Kidney (tissue), 22 donors: ENCODE results near the gene LDB1. TPM values are rescaled to one million over a fixed set of nuclear protein-coding genes. Genes with fewer than 3 reads are reported as not detected.

Source experiments
- DNase-seq, 5 donors: peaks; one replicate each; pipeline ENCODE4 v3.0.0-alpha.2; 2013 to 2020
- FAIRE-seq: peaks from 2 replicates; lab custom pipeline; 2012; peaks lifted over from hg19 to GRCh38; lab: Jason Lieb, UNC
- H3K27ac ChIP-seq, 2 donors: one replicate each; pipeline ENCODE4 v1.7.0; 2013; ENCODE audit warnings: low read depth in 2 of 2, low read length in 2 of 2, inconsistent platforms in 1 of 2
- H3K27me3 ChIP-seq: one replicate; pipeline ENCODE4 v1.7.1; 2013; ENCODE audit warnings: low read length, inconsistent platforms; ENCODE audit not compliant: control insufficient read depth, insufficient read depth
- H3K36me3 ChIP-seq, 3 donors: one replicate each; pipeline versions ENCODE4 v1.7.0 to v1.7.1; 2013; ENCODE audit warnings: low read length in 3 of 3, control low read depth in 1 of 3, inconsistent platforms in 1 of 3; ENCODE audit not compliant: insufficient read depth in 3 of 3, control insufficient read depth in 2 of 3
- H3K4me1 ChIP-seq, 3 donors: one replicate each; pipeline versions ENCODE4 v1.7.0 to v1.7.1; 2013; ENCODE audit warnings: low read length in 3 of 3, inconsistent platforms in 1 of 3, low read depth in 1 of 3; ENCODE audit not compliant: control insufficient read depth in 2 of 3, insufficient read depth in 2 of 3
- H3K4me3 ChIP-seq, 3 donors: one replicate each; pipeline versions ENCODE4 v1.7.0 to v1.8.1; 2013; ENCODE audit warnings: low read length in 3 of 3, control low read depth in 1 of 3, inconsistent platforms in 1 of 3
- H3K9ac ChIP-seq, 3 donors: one replicate each; pipeline versions ENCODE4 v1.7.0 to v1.7.1; 2013; ENCODE audit warnings: low read length in 3 of 3, control low read depth in 1 of 3, inconsistent platforms in 1 of 3
- H3K9me3 ChIP-seq, 3 donors: one replicate each; pipeline versions ENCODE4 v1.7.0 to v1.7.1; 2013; ENCODE audit warnings: low read length in 3 of 3, control low read depth in 1 of 3, inconsistent platforms in 1 of 3; ENCODE audit not compliant: control insufficient read depth in 2 of 3, insufficient read depth in 1 of 3
- intact Hi-C: fragments of 100-400 bp; cut with DNase I; formaldehyde crosslinking; loops from one replicate; pipeline ENCODE4 v1.11.1; 2022
- long read RNA-seq, 10 donors: library from polyadenylated mRNA in 1 of 10; unstranded in 1 of 10; transcript quantifications; one replicate each; pipeline ENCODE4 v2.0.0 and lab custom pipeline, GENCODE V29; 2021 to 2026
- polyA plus RNA-seq: library from polyadenylated mRNA; stranded (reverse); fragments of 350-450 nt; fragmentation: Illumina TruSeq; extraction: RNeasy Lipid Tissue Mini Kit (QIAGEN cat#74804); gene quantifications from one replicate; pipeline ENCODE4 v1.2.3, GENCODE V29; 2014; ENCODE audit warnings: low read depth, low replicate concordance; ENCODE audit not compliant: insufficient read depth
- total RNA-seq: library from RNA; stranded (reverse); fragmentation: NEBNext Ultra II Directional; extraction: Animal tissue kit (Norgen Biotek cat#: 25700); gene quantifications from one replicate; pipeline ENCODE4 v1.2.1, GENCODE V29; 2021
- TF ChIP-seq, protein P1 (sequence below): IDR thresholded peaks from 3 replicates; pipeline ENCODE4 v1.5.1; 2012; ENCODE audit warnings: mild to moderate bottlenecking, moderate library complexity, borderline replicate concordance; ENCODE audit not compliant: insufficient read depth; ENCODE audit errors: extremely low read depth
- donor health status: control.
- donor health status: control.
- donor health status: control.
- donor health status: control.
- donor health status: control.
- donor health status: DM: yes; HTN: yes; CAD: no.
- donor health status: Normal renal cell carcinoma (clear cell type).

The LDB1 gene, protein sequence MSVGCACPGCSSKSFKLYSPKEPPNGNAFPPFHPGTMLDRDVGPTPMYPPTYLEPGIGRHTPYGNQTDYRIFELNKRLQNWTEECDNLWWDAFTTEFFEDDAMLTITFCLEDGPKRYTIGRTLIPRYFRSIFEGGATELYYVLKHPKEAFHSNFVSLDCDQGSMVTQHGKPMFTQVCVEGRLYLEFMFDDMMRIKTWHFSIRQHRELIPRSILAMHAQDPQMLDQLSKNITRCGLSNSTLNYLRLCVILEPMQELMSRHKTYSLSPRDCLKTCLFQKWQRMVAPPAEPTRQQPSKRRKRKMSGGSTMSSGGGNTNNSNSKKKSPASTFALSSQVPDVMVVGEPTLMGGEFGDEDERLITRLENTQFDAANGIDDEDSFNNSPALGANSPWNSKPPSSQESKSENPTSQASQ
- total RNA-seq (56.1 TPM), polyA plus RNA-seq (27.9 TPM)
- long read RNA-seq, donor 1, partial matches to known transcripts: 36 of 40 reads
- long read RNA-seq, donor 1, other reads (novel, unspliced or antisense): 0 of 40 reads
- long read RNA-seq, donor 2, transcript LDB1-202 (11 exons, 2,089 nt): major isoform, 5 of 44 reads
- long read RNA-seq, donor 2, partial matches to known transcripts: 30 of 44 reads
- long read RNA-seq, donor 2, other reads (novel, unspliced or antisense): 0 of 44 reads
- long read RNA-seq, donor 3, partial matches to known transcripts: 50 of 57 reads
- long read RNA-seq, donor 3, other reads (novel, unspliced or antisense): 0 of 57 reads
- long read RNA-seq, donor 4, transcript LDB1-201 (11 exons, 2,285 nt): major isoform, 5 of 23 reads
- long read RNA-seq, donor 4, transcript LDB1-202 (11 exons, 2,089 nt): major isoform, 5 of 23 reads
- long read RNA-seq, donor 4, partial matches to known transcripts: 10 of 23 reads
- long read RNA-seq, donor 4, other reads (novel, unspliced or antisense): 0 of 23 reads
- long read RNA-seq, donor 5: 0 reads
- long read RNA-seq, donor 6, partial matches to known transcripts: 0 of 2 reads
- long read RNA-seq, donor 6, other reads (novel, unspliced or antisense): 0 of 2 reads
- long read RNA-seq, donor 7, partial matches to known transcripts: 24 of 53 reads
- long read RNA-seq, donor 7, other reads (novel, unspliced or antisense): 25 of 53 reads
- long read RNA-seq, donor 8, partial matches to known transcripts: 33 of 37 reads
- long read RNA-seq, donor 8, other reads (novel, unspliced or antisense): 0 of 37 reads
- long read RNA-seq, donor 9, partial matches to known transcripts: 10 of 15 reads
- long read RNA-seq, donor 9, other reads (novel, unspliced or antisense): 0 of 15 reads
- long read RNA-seq, donor 10, transcript LDB1-202 (11 exons, 2,089 nt): major isoform, 5 of 50 reads
- long read RNA-seq, donor 10, partial matches to known transcripts: 41 of 50 reads
- long read RNA-seq, donor 10, other reads (novel, unspliced or antisense): 0 of 50 reads

DNA sequence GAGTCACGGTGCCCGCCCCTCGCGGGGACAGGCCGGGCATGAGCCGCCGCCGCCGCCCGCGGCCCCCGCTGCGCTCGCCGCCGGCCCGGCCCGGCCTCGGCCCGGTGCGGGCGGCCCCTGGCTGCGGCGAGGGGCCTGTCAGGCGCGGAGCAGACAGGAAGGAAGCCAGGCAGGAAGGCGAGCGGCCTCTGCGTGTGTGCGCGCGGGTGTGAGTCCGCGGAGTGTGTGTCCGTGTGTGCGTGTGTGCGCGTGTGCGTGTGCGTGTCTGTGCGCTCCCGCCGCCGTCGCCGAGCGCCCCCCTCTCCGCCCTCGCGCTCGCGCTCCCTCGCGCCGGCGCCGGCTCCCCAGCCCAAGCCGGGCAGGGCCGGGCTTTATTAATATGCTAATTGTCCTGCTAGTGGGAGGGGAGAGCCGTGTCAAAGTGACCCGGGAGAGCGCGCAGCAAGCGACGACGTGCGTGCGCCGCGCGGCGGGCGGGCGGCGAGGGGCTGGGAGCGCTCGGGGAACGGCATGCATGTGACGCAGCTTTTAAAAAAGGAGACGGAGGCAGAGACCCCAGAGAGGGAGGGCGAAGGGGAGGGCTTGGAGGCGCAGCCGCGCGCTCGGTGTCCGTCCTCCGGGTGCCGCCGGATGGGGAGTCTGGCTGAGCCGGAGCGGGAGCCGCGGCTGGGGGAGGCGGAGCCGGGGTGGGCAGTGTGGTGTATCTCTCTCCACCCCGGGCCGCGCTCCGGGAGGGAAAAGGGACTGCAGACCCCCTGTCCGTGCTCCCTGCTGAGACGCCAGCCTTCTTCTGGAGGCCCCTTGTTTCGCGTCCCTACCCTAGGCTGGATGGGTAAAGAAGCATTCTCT, at the start of gene LDB1:
TSS of gene LDB1 (minus strand) at position 227 of the 849 bp plus-strand sequence. CDS start 258 bp downstream, outside the sequence.
- H3K9me3 ChIP-seq: no peaks in the 10 kb centered on the region
- FAIRE-seq: no peak
- intact Hi-C loops: no loop called here

DNA sequence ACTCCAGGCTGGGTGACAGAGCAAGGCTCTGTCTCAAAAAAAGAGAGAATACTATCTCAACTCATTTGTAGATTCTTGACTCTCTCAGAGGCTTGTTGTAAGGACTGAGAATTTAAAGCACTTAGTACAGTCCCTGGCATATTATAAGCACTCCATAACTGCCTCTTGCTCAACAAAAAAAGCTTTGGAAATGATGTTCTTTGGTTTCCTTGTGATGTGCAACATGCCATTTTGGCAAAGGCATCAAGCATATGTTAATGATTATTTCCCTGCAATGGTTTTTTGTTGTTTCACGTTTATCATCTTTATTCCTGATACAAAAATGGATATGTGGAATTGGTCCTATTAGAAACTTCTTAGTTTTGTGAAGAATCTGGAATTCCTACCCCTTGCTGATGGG, 47.7 kb upstream of the LDB1 start:
- Histone ChIP-seq H3K27ac (no peak overlapping the region), H3K36me3 (peaks cover 0 to 3% (median 2%) of the 10 kb centered on the region in 3 donors), H3K9ac (no peak overlapping the region), H3K9me3 (no peaks in the 10 kb centered on the region), H3K4me1 (peaks cover 0 to 3% (median 0%) of the 10 kb centered on the region in 3 donors), H3K4me3 (no peak overlapping the region), H3K27me3 (no peaks in the 10 kb centered on the region)
- no peak for DNase-seq
- intact Hi-C loops: no loop called here
- TF ChIP-seq, protein P1, sequence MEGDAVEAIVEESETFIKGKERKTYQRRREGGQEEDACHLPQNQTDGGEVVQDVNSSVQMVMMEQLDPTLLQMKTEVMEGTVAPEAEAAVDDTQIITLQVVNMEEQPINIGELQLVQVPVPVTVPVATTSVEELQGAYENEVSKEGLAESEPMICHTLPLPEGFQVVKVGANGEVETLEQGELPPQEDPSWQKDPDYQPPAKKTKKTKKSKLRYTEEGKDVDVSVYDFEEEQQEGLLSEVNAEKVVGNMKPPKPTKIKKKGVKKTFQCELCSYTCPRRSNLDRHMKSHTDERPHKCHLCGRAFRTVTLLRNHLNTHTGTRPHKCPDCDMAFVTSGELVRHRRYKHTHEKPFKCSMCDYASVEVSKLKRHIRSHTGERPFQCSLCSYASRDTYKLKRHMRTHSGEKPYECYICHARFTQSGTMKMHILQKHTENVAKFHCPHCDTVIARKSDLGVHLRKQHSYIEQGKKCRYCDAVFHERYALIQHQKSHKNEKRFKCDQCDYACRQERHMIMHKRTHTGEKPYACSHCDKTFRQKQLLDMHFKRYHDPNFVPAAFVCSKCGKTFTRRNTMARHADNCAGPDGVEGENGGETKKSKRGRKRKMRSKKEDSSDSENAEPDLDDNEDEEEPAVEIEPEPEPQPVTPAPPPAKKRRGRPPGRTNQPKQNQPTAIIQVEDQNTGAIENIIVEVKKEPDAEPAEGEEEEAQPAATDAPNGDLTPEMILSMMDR: no peak
- FAIRE-seq: no peak

More for the DNA sequence above, at the start of gene LDB1:
- no peaks in the 10 kb centered on the region for H3K36me3 ChIP-seq
- peak; percentile 90 to 96 (median 93) for DNase-seq
- peak within 1 kb of the TSS; percentile 78 to 88 (median 84) for H3K4me3 ChIP-seq
- H3K27ac ChIP-seq: peak within 1 kb of the TSS; percentile 99
- TF ChIP-seq, protein P1: peak; percentile 14
- no peaks in the 10 kb centered on the region for H3K27me3 ChIP-seq
- H3K4me1 ChIP-seq: peaks cover 7 to 43% (median 40%) of the 10 kb centered on the region in 3 donors
- peak within 1 kb of the TSS; percentile 81 to 97 (median 83) for H3K9ac ChIP-seq
